NCI-H446 (cell line): Measurements from ENCODE around the gene PKN2.
A peak's percentile ranks its signal among the peaks of the same experiment; 100 is the strongest.
"Not testable (repeated sequence)": the region's sequence is repeated elsewhere in the genome, so short reads cannot be mapped to it uniquely, and the experiment has no call there.

ENCODE experiments used
- DNase-seq, 2 experiments: peaks; one replicate each; lab custom pipeline; 2025; lab: John Stamatoyannopoulos, UW

The PKN2 gene

DNA sequence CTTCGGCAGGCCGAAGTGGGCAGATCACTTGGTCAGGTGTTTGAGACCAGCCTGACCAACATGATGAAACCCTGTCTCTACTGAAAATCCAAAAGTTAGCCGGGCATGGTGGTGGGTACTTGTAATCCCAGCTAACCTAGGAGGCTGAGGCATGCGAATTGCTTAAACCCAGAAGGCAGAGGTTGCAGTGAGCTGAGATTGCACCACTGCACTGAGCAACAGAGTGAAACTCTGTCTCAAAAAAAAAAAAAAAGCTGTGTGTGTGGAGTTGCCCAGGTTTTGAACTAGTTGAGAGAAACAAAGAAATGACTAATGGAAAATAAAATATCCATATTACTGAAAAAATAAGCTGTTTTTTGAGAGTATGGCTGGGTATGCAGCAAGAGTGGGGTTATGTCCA is 107.1 kb downstream of the PKN2 start:
- DNase-seq, result no peak

DNA sequence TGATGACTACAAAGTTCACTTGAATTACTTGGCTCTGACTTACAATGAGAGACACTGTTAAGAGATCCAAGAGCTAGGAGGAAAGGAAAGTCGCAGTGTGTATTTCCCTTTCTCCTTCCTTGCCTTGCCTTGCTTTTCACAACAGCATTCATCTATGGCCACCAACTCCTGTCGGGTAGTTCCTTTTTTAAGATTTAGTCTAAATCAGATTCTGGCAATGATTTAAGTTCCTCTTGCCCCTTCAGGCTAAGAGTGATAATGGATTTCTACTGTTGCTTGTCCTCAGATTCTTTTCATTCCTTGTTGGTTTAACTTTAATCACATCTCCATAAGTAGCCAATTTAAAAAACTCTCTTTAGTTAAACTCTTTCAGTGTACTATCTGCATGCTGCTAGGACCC is 115.4 kb downstream of the PKN2 start:
- DNase-seq, result no peak

DNA sequence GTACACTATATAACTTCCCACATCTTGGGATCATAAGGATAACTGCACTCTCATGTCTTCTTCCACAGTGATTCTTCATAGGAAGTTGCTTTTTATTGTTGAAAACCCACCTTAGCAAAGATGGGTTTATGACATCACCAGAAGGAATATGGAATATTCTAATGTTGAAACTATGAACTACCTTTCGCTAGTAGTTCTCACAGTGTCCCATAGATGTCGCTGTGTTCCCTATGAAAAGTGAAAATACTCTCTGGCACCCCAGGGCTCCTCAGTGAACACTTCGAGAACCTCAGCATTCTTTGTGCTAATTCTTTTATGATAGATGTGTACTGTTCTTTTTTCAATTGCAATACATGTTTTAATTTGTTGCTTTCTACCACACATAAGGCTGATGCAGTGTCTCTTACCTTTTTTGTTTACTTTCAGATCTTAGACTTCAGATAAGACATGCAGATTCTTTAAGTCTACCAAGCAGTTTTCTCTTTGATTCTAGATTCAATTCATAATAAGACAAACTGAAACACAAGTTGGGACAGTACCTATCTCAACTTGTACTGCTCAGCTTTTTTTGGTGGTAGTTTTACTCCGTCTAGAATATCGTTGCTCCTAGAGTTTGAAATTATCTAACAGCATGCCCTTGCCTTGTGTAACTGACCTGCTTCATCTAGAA is 116.4 kb downstream of the PKN2 start:
- no peak for DNase-seq

DNA sequence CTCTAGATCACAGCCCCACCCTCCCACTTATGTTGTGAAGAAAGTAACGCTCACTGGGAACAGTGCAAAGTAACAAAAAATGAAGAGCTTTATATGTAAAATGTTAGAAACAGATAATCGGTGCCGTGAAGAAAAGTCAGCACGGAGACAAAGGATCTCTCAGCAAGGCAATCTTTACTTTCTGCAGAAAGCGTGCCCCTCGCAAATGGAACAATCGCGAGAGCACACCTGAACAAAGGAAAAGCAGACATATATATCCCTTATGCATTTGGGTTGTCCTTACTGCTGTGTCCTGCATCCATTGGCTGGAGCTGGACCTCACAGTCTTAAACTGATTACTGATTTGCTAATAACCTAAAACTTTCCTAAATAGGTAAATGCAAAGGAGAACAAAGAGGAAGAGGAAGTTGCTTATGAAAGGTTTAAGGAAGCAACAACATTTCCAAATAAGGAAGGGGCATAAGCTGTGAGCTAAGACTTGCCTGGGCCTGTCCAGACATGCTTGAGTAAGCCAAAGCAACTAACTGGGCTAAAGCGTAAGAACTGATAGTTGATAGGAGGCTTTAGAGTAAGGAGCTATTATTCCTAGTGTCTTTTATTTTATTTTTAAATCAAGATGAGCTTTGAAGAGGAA is 117.6 kb downstream of the PKN2 start:
- DNase-seq, result no peak

DNA sequence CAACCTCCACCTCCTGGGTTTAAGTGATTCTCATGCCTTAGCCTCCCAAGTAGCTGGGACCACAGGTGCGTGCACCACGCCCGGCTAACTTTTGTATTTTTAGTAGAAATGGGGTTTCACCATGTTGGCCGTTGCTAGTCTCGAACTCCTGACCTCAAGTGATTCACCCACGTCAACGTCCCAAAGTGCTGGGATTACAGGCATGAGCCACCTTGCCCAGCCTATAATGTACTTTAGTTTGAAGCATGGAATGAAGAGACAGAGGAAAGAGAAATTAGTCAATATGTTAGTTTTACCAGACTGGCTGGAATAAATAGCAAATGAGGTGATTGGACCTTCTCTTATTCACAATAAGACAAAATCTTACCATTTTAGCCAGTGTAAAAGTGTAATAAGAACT is 118.3 kb downstream of the PKN2 start:
- no peak for DNase-seq

DNA sequence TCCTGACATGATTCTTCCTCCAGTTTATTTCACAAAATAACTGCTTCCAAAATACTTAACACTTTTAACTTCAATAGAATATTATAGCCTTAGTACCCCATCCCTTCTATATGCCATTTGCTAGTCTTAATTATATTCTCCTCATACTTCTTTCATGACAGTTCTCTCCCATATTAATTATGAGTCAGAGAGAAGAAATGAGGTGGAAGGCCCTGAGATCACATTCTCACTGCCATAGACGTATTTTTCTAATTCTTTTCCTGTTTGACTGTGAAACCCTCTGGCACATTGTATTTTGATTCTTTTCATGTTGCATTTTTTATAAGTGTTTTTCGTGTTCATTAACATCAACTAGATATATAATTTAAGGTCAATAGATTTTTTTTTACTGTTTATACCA is 118.9 kb downstream of the PKN2 start:
- DNase-seq, result no peak

DNA sequence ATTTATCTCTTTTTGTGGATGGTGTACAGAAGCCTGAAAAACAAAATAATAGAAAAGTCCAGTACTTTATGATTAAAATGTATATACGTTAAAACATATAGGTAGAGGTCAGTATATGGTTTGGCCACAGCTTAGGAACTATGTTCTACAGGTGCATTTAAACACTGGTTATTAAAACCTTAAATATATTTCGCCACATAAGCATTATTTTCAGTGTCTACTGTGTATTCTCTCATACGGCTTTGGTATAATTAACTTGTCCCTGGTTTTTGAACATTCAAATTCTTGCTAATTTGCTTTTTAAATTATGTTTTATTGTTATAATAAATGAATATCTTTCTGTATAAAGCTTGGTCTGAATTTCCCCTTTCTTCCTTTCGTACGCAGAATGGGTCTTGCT is 119.4 kb downstream of the PKN2 start:
- no peak for DNase-seq

DNA sequence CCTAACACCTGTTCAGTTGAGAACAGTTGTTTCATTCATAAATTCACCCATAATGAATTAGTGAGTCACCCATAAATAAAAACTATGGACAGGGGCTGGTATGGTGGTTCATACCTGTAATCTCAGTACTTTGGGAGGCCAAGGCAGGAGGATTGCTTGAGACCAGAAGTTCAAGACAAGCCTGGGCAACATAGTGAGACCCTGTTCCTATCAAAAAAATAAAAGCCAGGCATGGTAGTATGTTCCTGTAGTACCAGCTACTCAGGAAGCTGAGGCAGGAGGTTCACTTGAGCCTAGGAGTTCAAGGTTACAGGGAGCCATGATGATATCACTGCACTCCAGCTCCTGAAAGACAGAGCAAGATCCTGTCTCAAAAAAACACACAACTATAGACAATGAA is 128.3 kb downstream of the PKN2 start:
- DNase-seq, result no peak

DNA sequence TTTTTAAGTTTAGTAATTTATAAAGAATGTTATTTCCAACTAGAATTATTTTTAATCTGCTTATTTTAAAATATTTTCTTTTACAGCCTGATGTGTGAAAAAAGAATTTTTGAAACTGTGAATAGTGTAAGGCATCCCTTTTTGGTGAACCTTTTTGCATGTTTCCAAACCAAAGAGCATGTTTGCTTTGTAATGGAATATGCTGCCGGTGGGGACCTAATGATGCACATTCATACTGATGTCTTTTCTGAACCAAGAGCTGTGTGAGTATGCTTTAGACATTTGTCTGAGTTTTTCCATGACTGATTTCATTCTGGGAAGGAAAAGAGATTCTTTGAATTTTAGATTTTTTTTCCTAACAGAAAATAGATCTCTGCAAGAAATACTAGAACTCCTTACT is 129.4 kb downstream of the PKN2 start:
- no peak for DNase-seq

DNA sequence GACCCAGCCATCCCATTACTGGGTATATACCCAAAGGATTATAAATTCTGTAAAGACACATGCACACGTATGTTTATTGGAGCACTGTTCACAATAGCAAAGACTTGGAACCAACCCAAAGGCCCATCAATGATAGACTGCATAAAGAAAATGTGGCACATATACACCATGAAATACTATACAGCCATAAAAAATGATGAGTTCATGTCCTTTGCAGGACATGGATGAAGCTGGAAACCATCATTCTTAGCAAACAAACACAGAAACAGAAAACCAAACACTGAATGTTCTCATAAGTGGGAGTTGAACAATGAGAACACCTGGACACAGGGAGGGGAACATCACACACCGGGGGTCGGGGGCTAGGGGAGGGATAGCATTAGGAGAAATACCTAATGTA is 135.6 kb downstream of the PKN2 start:
- DNase-seq, result not testable (repeated sequence)

DNA sequence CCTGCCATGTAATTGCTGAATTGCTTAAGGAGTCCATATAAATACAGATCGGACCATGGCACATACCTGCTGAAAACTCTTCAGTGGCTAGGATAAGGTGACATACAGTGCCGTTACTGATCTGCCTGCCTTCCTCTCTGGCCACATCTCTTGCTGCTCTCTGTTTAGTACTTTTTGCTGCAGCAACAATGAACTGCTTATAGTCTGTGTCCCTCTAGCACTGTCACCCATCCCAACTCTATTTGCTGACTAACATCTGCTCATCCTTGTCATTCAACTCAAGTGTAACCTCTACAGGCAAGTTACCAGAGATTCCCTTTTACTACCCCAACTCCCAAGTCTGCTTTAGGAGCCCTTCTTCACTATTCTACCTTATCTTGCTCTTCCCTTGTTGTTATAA is 141.6 kb downstream of the PKN2 start:
- DNase-seq, result no peak

DNA sequence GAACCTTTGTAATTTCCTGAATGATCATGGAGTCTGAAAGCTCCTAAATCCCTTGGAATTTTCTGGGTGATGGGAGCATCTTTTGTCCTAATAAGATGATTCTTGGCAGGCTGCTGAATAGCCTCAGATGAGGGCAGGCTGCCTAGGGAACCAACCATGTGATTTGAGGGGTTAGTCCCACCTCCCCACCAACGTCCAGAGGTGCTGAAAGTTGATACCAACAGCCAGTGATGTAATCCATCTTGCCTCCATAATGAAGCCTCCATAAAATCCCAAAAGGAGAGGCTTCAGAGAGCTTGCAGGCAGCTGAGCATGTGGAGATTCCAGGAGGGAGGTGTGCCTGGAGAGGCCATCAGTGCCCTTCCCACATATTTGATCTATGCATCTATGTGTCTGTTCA is 163.6 kb downstream of the PKN2 start:
- DNase-seq, result no peak

DNA sequence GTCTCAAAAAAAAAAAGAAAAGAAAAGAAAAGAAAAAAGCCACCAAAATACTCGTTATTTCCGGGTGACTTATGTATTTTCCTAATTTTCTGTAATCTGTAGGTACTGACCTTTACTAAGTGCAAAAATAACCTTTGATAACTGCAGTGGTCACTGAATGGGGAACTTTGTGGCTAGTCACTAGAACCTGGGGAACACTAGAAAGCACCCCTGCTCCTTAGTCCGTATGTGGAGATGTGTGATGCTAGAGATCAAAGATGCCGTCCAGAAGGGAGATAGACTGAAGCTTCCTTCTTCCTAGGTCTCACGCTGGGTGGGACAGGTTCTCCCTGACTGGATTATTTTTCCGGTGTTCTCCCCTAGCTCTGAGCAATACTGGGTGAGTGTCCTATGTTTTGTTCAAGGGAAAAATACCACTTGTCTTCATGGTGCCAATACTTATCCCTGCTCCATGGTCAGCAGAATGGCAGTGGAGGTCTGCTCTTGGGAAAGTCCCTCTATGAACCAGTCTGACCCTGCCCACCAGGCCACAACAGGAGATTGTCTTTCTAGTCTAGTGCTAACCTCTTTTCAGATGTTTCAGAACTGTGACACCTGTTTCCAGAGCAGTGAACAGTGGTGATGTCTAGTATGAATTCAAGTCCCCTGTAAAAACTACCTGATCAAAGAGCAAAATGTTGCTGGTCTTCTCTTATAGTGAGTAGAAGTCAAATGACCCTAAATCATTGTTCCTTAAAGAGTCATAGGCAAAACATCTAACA is 167.4 kb downstream of the PKN2 start:
- no peak for DNase-seq

DNA sequence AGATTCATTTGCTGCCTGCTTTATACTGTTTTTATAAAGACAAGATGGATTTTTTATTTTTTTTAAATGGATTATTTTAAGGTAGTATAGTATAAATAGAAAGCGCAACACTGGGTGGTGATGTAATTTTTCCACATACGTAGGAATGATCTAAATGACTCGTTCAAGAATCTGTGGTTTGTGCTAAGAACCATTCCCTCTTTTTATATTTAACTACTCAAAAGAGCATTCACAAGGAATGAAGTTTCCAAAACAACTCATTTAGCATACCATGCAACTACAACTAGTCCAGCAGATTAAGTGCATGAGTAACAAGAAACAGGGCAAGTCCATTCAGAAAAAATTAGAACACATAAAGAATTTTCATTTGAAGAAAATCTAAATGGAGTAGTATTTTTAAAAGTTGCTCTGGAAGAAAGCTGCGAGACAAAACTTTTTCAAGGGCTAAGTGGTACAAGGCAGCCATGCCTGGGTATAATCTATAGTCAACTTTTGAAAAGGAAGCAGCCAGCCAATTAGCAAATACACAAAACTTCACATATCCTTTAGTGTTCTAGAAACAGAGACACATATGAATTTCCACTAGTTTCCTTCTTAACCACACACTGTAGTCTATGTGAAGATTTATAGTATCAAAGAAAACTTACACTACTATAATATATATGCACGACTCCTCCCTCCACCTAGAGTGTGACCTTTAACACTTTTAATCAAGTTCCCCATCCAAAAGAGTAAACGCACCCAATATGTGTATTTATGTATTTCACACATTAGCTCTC is 183.9 kb downstream of the PKN2 start:
- DNase-seq, result no peak

DNA sequence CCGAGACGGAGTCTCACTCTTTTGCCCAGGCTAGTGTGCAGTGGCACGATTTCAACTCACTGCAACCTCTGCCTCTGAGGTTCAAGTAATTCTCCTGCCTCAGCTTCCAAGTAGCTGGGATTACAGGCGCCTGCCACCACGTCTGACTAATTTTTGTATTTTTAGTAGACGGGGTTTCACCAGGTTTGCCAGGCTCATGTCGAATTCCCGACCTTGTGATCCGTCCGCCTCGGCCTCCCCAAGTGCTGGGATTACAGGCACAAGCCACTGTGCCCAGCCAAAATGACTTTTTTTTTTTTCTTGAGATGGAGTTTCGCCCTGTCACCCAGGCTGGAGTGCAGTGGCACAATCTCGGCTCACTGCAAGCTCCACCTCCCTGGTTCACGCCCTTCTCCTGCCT is 185.6 kb downstream of the PKN2 start:
- not testable (repeated sequence) for DNase-seq

DNA sequence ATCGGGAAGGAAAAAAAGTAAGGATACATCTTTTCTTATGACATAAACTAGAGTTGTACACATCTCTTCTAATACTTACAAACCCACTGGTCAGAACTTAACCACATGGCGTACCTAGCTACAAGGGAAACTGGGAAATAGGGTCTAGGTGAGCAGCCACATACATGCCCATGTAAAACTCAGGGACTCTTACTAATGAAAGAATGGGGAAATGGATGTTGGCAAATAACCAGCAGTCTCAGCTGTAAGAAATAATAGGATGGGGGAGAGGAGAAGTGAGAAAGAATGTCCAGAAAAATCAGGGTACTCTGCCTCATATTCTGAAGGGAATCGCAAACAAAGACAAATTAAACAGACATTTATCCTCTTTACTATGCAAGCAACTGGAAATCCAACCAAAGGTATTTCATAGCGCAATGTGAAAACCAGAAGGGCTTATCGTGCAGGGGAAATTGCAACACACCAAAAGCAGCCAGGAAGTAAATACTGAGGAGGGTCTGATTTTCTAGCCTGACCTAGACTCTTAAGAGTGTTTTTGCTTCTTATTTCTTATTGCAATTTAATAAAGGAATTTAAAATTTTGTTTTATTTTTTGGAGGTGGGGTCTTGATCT is 189.8 kb downstream of the PKN2 start:
- no peak for DNase-seq

DNA sequence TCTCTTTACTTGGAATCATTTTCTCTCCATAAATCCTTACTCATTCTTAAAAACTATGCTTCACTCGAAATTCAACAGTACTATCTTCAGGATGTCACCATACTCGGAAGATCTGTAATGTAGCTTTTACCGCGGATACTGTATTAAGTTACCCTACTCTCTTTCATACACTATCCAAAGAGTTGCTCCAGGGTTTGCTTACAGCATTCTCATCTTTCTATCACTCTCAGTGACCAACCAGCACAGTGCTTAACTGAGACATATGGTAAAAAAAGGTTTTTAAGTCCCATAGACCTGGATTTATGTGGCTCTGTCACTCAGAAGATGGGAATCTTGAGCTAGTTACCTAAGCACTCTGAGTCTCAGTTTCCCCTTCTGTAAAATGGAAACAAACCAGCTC is 191.5 kb downstream of the PKN2 start:
- DNase-seq, result no peak

DNA sequence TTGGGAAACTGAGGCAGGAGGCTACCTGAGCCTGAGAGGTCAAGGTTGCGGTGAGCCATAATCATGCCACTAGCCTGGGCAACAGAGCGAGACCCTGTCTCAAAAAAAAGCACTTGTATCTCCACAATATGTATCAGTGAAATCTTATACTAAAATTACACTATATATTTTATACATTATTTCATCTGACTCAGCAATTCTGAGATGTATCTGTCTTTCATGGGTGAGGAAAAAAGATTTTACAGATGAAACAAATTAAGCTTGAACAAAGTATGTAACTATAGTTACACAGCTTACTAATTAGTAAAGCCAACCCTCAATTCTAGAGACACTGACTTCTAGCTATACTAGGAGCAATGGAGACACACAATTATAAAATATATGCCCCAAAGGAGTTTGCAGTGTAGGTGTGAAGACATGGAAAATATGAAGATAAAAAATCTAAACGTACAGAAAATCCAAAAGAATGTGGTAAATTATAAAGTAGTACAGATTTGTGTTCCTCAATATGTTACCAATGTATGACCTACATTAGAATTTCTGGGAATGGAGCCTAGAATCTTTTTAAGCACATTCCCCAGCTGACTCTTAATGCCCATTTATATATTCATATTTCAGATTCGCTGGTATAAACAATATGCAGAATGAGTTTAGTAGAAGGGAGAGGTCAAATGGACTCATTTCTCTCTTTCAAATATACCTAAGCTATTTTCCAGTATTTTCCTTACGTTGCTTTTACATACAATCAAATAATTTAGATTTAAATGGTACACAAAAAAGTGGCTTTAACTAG is 192.7 kb downstream of the PKN2 start:
- no peak for DNase-seq

DNA sequence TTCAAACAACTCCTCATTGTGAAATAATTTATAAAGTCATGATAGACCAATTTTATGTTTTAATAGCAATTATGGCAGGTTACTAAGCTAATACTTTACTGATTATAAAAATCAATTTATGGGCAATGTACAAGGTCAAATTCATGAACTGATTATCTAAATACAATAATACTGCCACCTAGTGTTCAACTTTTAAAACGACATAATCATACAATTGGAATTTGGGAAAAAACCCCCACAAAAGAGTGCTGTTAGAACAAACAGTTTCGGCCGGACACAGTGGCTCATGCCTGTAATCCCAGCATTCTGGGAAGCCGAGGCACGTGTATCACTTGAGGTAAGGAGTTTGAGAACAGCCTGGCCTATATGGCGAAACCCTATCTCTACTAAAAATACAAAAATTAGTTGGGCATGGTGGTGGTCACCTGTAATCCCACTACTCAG is 193.3 kb downstream of the PKN2 start:
- DNase-seq, result peak in 1 of 2 experiments; percentile 46

DNA sequence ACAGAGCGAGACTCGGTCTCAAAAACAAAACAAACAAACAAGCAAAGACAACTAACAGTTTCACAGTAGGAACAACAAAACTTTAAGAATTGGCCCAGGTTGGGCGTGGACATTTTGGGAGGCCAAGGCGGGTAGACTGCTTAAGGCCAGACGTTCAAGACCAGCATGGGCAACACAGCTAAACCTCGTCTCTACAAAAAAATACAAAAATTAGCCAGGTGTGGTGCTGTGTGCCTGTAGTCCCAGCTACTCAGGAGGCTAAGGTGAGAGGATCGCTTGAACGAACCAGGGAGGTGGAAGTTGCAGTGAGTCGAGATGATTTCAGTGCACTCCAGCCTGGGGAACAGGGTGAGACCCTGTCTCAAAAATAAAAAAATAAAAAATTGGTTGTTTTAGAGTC is 193.8 kb downstream of the PKN2 start:
- no peak for DNase-seq

DNA sequence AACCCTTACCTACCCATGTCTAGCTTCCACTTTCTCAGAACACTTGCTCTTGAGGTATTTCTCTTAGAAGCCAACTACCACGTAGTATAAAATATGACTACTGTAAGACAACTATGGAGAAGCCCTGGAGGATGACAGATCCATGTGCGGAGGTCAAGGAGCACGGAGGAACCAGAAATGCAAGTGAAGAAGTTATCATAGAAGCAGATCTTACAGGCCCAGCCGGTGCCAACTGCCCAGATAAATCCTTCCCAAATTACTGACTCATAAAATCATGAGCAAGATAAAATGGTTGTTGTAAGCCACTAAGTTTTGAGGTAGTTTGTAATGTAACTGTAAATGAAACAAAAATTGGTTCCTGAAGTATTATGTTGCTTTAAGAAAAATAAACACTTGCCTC is 194.7 kb downstream of the PKN2 start:
- DNase-seq, result no peak
